CD4-positive, alpha-beta T cell treated with Interleukin-10 for 1 hour (primary cell): ENCODE data around the gene INCA1.

Experiments
- DNase-seq: peaks from one replicate; pipeline ENCODE4 v3.0.0-alpha.2; 2020

INCA1 gene

GRCh38 chr17:4947411-4948165 is 49.7 kb downstream of the INCA1 start:
- DNase-seq = peak; percentile 75

GRCh38 chr17:4947010-4947410 is 50.3 kb downstream of the INCA1 start:
- DNase-seq = no peak

- DNase-seq = no peak
Measured at GRCh38 chr17:4946312-4946976, 50.9 kb downstream of the INCA1 start.

- no peak for DNase-seq
Measured at GRCh38 chr17:4945944-4946280, 51.4 kb downstream of the INCA1 start.

GRCh38 chr17:4945176-4945943 is 52.0 kb downstream of the INCA1 start:
- peak; percentile 77 for DNase-seq

GRCh38 chr17:4944554-4945175 is 52.7 kb downstream of the INCA1 start:
- peak; percentile 36 for DNase-seq

GRCh38 chr17:4944163-4944553 is 53.2 kb downstream of the INCA1 start:
- DNase-seq = peak; percentile 73

GRCh38 chr17:4942760-4943508 is 54.4 kb downstream of the INCA1 start:
- no peak for DNase-seq

GRCh38 chr17:4941319-4941610 is 56.1 kb downstream of the INCA1 start:
- no peak for DNase-seq

GRCh38 chr17:4940555-4941318 is 56.6 kb downstream of the INCA1 start:
- peak; percentile 40 for DNase-seq

- peak; percentile 99 for DNase-seq
Measured at GRCh38 chr17:4939796-4940554, 57.3 kb downstream of the INCA1 start, which contains the start of the genes RNF167 and SLC25A11. Gene RNF167, plus strand, starts transcription at chr17:4940268. Its CDS starts 642 bp downstream, at chr17:4940910. Gene SLC25A11, minus strand, starts transcription at chr17:4940046. Its CDS starts 136 bp downstream, at chr17:4939910.

GRCh38 chr17:4939546-4939795 is 57.9 kb downstream of the INCA1 start:
- DNase-seq = no peak

GRCh38 chr17:4938688-4939545 is 58.4 kb downstream of the INCA1 start:
- no peak for DNase-seq
